H1 (cell line): ENCODE results near the gene FMOD. TPM values are rescaled to one million over a fixed set of nuclear protein-coding genes. Genes with fewer than 3 reads are reported as not detected.

Source experiments
- ATF2 ChIP-seq: IDR thresholded peaks from 2 replicates; pipeline ENCODE4 v1.6.1; 2012; ENCODE audit warnings: low read length, inconsistent platforms
- CBX5 ChIP-seq: fragments of 300-800, 300-1000 bp; sonication (generic); IDR thresholded peaks from 2 replicates; pipeline ENCODE4 v1.7.1; 2016; ENCODE audit warnings: antibody characterized with exemption, low read length, low read depth
- CHD7 ChIP-seq: fragments of 300-600 bp; sonication (generic); IDR thresholded peaks from 2 replicates; pipeline ENCODE4 v1.7.1; 2012; ENCODE audit warnings: low read length, moderate library complexity, mild to moderate bottlenecking, inconsistent platforms; ENCODE audit not compliant: insufficient replicate concordance
- E2F6 ChIP-seq: IDR thresholded peaks from 2 replicates; pipeline ENCODE4 v1.6.1; 2012; ENCODE audit warnings: inconsistent platforms
- GABPA ChIP-seq: IDR thresholded peaks from 2 replicates; pipeline ENCODE4 v1.6.1; 2011; ENCODE audit warnings: mild to moderate bottlenecking, low read length, moderate library complexity, borderline replicate concordance; ENCODE audit not compliant: insufficient read depth
- PHF8 ChIP-seq: fragments of 200-600 bp; sonication (generic); conservative IDR thresholded peaks from 2 replicates; pipeline ENCODE4 v1.7.1; 2012; ENCODE audit warnings: low read depth, mild to moderate bottlenecking, inconsistent platforms, low read length, moderate library complexity
- POLR2AphosphoS5 ChIP-seq: IDR thresholded peaks from 2 replicates; pipeline ENCODE4 v1.6.1; 2011; ENCODE audit warnings: low read depth, low read length
- POU5F1 ChIP-seq: IDR thresholded peaks from 2 replicates; pipeline ENCODE4 v1.6.1; 2011; ENCODE audit warnings: low read depth, mild to moderate bottlenecking, low read length, moderate library complexity
- TBP ChIP-seq: IDR thresholded peaks from 2 replicates; pipeline ENCODE4 v1.6.1; 2011; ENCODE audit warnings: low read depth, low read length, improper control_type of control experiment
- polyA plus RNA-seq, 7 experiments: library from polyadenylated mRNA; depleted of rRNA in 3 of 7; stranded (reverse) in 5 of 7; unstranded in 2 of 7; fragments of >200 nt in 5 of 7; fragments of 200-250 nt in 2 of 7; gene quantifications; 1 replicate in 5 of 7; 2 replicates in 1 of 7; 4 replicates in 1 of 7; pipeline versions ENCODE4 v1.2.1 to v1.2.3, GENCODE V29; 2011 to 2013; ENCODE audit warnings: missing spikeins in 2 of 7, mixed read lengths in 2 of 7
- total RNA-seq: library from RNA; stranded (reverse); fragmentation: NEBNext Ultra II Directional; extraction: Animal tissue kit (Norgen Biotek cat#: 25700); gene quantifications from 2 replicates; pipeline ENCODE4 v1.2.1, GENCODE V29; 2021

The FMOD gene
- total and polyA plus RNA-seq, 2 of the 8 experiments (the other 6 are each of a cell fraction or from before 2014, with no cell fraction given): 0.17 to 0.32 TPM

GRCh38 chr1:203307641-203308126 is 43.2 kb downstream of the FMOD start (continued):
- TF ChIP-seq POLR2AphosphoS5 (0 out of 2 replicates have a peak, but pooled peaks have one; percentile 24), E2F6 (no peak), CHD7 (no peak), CBX5 (no peak), POU5F1 (no peak), TBP (no peak), ATF2 (no peak), GABPA (no peak), PHF8 (no peak)
